NCI-H2029 (cell line): ENCODE results near the gene PSAT1.

Source experiments
- DNase-seq: peaks from one replicate; lab custom pipeline; 2025; lab: John Stamatoyannopoulos, UW

The PSAT1 gene

DNA sequence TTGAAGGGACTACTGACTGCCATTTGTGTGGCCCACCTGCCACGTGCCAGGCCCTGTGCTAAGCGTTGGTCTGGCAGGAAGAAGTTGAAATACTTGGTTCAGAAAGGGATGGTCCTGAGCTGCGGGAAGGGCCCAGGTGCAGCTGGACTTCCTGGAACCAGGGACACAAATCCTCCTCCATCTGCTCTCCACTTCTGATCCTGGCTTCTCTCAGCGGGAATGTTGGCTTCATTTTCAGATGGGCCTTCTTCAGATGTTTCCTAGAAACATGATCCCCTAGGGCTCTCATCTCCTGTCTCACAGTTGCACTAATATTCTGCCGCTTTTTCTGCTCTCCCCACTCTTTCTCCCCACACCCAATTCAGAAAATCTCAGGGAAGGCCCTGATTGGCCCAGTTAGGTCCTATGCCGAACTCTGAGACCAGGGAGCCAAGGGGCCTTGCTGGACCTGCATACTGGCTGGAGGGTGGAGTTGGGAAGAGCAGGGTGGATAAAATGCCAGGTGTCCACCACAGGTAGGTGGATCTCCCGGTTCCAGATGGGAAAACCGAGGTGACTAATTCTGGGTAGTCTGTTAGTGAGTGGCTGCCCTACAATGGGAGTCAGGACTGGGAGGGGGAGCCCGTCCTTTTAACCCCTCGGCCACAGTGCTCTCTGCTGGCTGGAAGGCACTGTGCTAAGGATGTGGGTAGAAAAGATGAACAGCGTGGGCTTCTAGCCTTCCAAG lies 19.4 kb downstream of the PSAT1 start:
- no peak for DNase-seq

DNA sequence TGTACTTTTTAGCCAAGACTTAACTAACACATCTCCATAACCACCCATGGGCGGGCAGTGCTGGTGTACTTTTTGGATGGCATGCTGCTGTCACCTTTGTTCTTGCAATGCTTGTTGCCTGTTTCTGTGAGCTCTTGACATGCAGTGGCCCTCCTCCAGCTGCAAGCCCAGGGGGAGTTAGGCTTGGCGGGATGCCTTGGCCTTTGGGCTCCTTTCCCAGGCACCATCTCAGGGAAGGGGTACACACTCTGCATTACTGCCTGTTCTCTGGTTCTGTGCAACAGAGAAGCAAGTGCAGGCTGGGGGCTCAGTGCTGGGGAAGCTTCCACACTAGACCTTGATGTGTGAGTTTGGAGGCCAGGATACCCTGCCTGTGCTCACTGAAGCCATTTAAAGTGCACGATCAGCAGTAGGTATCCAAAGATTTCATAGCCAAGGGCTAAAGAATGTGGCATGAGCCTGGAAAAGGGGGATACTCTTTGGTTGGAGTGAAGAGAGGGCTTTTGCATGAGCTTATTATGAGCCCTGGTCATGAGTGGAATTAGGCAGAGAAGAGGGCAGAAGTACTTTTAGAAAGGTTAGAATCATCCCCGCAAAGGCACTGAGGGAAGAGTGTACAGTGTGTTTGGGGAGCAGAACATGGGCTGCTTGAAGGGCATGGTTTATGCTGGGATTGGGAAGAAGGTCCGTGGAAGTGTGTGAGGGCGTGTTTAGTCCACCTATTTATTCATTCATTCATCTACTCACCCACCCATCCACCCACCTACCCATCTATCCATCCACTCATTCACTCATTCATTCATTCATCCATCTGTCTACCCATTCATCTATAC lies 22.5 kb downstream of the PSAT1 start:
- DNase-seq, result no peak

- no peak for DNase-seq
Measured at GRCh38 chr9:78320030-78320693, 23.2 kb downstream of the PSAT1 start.

GRCh38 chr9:78320875-78321496 lies 24.1 kb downstream of the PSAT1 start:
- no peak for DNase-seq

- no peak for DNase-seq
Measured at GRCh38 chr9:78321505-78321904, 24.6 kb downstream of the PSAT1 start.

DNA sequence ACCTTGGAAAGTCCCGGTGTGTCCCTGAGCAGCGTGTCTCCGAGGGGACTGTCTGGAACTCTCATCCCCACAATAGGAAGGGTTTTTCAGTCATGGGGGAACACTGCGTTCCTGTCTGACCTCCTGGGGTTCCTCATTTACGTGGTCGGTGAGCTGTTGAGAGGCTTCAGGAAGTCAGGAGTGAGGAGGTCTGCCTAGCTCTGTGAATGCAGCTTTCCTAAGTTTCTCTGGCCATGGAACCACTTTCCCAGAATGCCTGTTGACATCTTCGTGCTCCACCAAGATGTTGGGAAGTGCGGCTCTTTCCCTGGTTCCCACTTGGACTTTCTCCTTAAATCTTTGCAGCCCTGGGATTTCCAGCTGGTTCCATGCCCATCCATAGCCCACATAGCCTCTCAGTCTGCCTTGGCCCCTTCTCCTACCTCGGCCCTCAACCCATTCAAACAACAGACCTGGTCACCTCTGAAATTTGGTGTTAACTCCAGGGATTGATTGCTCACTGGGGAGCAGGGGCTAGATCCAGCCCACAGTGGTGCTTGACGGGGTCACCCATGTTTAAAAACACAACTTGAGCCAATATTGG lies 27.2 kb downstream of the PSAT1 start:
- DNase-seq, result no peak

GRCh38 chr9:78324682-78325081 lies 27.8 kb downstream of the PSAT1 start:
- DNase-seq, result no peak

DNA sequence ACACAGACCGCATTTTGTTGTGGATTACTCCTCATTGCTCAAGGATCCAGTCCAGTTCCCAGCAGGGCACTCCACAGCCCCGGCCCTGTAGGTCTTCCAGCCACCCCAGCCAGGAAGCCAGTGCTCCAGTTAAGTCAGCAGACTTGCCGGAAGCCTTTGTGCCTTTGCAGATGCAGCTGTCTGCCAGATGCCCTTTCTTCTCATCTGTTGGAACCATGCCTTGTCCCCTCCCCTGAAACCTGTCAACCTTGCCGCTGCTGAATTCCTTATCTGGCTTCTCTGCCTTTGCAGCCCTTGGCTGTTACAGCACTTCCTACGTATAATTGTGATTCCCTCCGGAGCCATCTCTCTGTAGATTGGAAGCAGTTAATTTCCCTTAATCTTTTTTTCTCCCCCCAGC lies 28.4 kb downstream of the PSAT1 start:
- DNase-seq, result peak; percentile 74

GRCh38 chr9:78325846-78326360 lies 29.0 kb downstream of the PSAT1 start:
- no peak for DNase-seq

- DNase-seq, result no peak
Measured at GRCh38 chr9:78326564-78326963, 29.6 kb downstream of the PSAT1 start.

DNA sequence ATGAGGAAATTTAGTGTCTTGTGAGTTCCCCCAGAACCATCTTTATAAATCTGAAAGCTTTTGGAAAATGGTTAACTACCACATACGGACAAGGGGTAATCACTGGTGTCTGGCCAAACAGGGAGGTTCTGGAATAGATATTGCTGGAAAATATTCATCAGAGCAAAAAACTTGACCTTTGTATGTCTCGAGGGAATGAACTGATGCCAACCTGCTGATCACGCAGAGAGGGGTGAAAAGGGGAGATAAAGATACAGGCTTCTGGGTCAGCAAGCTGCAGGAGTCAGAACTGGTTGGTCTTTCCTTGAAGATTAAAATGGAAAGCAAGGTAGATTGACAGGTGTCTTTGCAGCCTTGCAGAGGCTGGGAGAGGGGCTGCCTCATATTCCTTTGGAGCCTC lies 35.5 kb downstream of the PSAT1 start:
- DNase-seq, result no peak

DNA sequence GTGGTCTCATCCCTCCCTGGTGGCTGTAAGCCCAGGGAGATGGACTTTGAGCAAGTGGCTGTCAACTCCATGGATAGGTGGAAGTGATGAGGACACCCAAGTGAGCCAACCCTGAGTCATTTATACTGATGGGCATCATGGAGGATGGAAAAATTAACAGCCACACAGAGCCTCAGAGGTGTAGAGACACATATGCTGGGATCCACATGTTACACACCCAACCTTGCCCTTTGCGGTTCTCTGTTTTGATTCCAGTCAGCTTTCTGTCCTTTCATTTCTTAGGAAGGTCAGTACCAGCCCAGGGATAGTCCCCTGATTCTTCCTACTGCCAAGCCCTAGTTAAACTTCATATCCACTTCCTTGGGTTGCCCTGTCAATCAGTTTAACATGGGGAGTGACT lies 51.9 kb downstream of the PSAT1 start:
- DNase-seq, result no peak

GRCh38 chr9:78351816-78352215 lies 54.9 kb downstream of the PSAT1 start:
- no peak for DNase-seq

- DNase-seq, result peak; percentile 28
Measured at GRCh38 chr9:78354324-78354973, 57.5 kb downstream of the PSAT1 start.

DNA sequence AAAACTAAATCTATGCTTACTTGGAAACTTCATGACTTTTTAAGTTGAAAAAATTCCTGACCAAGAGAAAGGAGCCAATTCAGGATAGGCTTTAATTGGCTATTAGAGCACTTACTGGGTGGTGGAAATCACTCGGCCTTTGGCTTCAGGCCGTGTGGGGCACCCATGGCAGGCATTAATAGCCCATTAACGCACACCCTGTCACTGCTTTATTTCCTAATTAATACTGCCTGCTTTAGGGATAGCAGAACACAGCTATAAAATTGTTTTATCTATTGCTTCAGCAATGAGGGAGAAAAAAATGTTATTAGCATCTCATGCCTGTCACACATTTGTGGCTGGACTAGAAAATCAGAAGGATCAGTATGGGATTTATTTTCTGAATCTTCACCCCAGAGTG lies 58.1 kb downstream of the PSAT1 start:
- DNase-seq, result no peak

DNA sequence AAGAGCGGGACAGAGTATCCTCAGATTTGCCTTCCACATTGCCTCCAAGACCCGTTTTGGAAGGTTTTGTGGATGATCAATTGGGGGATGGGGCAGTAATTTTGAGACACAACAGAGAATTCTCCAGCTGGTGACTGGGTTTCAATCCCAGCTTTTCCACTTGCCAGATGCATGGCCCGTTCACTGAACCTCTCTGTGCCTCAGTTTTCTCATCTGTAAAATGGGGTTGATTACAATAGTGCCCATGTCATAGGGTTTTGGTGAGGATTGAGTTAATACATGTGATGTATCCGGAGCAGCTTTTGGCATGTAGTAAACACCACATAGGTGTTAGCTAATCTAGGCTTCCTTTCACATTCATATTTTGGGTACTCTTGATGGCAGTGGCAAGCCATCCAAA lies 59.7 kb downstream of the PSAT1 start:
- DNase-seq, result no peak

DNA sequence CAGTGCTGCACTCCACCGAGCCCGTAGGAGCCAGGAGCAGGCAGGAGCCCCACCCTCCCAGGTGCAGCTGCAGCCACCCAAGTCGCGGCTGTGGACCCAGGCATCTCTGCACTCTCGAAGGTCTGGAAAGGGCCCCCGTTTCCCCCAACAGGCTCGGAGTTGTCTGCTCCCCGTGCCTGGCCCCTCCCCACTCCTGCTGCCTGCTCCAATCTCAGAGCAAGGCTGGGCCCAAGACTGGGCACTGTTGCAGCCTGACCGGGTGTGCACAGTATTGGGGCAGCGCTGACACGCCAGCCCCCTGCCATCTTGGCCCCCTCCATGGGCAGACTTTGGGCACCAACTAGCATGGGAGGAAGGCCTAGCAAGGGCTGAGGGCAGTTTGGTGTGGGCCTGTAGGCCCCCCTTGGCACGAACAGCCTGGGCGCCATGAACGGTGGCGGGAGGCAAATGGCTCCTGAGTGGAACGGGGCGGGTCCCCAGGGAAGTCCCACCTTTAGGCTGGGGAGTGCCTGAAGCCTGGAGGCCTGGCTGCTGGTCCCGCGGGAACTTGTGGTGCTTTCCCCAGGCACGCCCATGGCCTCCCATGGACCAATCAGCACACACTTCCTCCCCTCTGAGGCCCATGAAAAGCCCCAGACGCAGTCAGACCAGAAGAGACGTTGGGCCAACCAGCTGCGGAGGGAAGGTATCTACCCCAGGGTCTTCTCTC lies 60.4 kb downstream of the PSAT1 start:
- no peak for DNase-seq

DNA sequence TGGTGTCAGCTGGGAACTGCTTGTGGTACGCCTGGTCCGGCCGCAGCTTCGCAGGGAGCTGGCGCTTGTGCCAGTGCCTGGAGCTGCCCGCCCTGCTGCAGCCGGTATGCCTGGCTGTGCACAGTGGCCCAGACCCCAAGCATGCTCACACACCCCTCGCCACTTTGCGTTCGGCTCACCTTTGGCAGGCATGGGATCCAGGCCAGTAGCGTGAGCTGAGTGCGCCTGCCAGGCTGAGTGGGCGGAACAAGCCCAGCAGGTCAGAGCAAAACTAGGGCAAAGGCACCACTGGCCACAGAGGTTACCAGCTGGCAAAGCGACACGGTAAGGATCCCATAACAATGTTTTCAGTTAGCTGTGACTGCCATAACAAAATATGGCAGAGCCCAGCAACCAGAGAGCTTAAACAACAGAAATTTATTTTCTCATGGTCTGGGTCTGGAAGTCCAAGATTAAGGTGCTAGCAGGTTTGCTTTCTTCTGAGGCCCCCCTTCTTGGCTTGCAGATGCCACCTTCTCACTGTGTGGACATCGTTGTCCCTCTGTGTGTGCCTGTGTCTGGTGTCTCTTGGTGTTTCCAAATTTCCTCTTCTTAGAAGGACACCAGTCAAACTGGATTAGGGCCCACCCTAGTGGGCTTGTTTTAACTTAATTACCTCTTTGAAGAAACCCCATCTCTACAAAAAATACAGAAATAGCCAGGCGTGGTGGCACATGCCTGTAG lies 61.6 kb downstream of the PSAT1 start:
- DNase-seq, result no peak

GRCh38 chr9:78363221-78363620 lies 66.3 kb downstream of the PSAT1 start:
- no peak for DNase-seq
